ENCODE measurements around the gene CTPS1.

Gene CTPS1

GRCh38 chr1:40979241-40980067 is at the start of gene CTPS1:
Gene CTPS1, plus strand, starts transcription at chr1:40979696. Its CDS starts 3,595 bp downstream, at chr1:40983291.
- H3K4me3 ChIP-seq (ENCODE audit: low read depth, low read length): peak within 1 kb of the TSS; percentile 88
- H2AFZ ChIP-seq (ENCODE audit: low read length, unreplicated experiment): peak within 1 kb of the TSS; percentile 97
- H3K79me2 ChIP-seq (ENCODE audit: control insufficient read depth, insufficient read depth, low read length, unreplicated experiment): peaks cover 47% of the 10 kb centered on the region
- peaks cover 8% of the 10 kb centered on the region for H3K36me3 ChIP-seq (ENCODE audit: insufficient read depth, low read length)
- H3K4me1 ChIP-seq (ENCODE audit: control insufficient read depth, insufficient read depth, low read length, unreplicated experiment): peaks cover 40% of the 10 kb centered on the region
- H3K27me3 ChIP-seq (ENCODE audit: insufficient read depth, low read length): no peaks in the 10 kb centered on the region
- H3K27ac ChIP-seq (ENCODE audit: low read depth, low read length): peak within 1 kb of the TSS; percentile 94

GRCh38 chr1:40930174-40930964 is 49.1 kb upstream of the CTPS1 start:
- no peak overlapping the region for H3K4me3 ChIP-seq (ENCODE audit: low read depth, low read length)

GRCh38 chr1:40931601-40932000 is 47.9 kb upstream of the CTPS1 start:
- no peak overlapping the region for H2AFZ ChIP-seq (ENCODE audit: low read length, unreplicated experiment)
- no peak overlapping the region for H3K27ac ChIP-seq (ENCODE audit: low read depth, low read length)
- H3K79me2 ChIP-seq (ENCODE audit: control insufficient read depth, insufficient read depth, low read length, unreplicated experiment): no peaks in the 10 kb centered on the region
- H3K27me3 ChIP-seq (ENCODE audit: insufficient read depth, low read length): no peaks in the 10 kb centered on the region
- H3K4me1 ChIP-seq (ENCODE audit: control insufficient read depth, insufficient read depth, low read length, unreplicated experiment): peaks cover 3% of the 10 kb centered on the region
- H3K36me3 ChIP-seq (ENCODE audit: insufficient read depth, low read length): no peaks in the 10 kb centered on the region; the same call in 1 of the 2 replicates
- H3K4me3 ChIP-seq (ENCODE audit: low read depth, low read length): no peak overlapping the region

More at GRCh38 chr1:40930174-40930964, 49.1 kb upstream of the CTPS1 start:
- H3K79me2 ChIP-seq (ENCODE audit: control insufficient read depth, insufficient read depth, low read length, unreplicated experiment): no peaks in the 10 kb centered on the region
- H2AFZ ChIP-seq (ENCODE audit: low read length, unreplicated experiment): no peak overlapping the region
- H3K36me3 ChIP-seq (ENCODE audit: insufficient read depth, low read length): no peaks in the 10 kb centered on the region
- no peaks in the 10 kb centered on the region for H3K27me3 ChIP-seq (ENCODE audit: insufficient read depth, low read length)
- no peaks in the 10 kb centered on the region for H3K4me1 ChIP-seq (ENCODE audit: control insufficient read depth, insufficient read depth, low read length, unreplicated experiment)
- no peak overlapping the region for H3K27ac ChIP-seq (ENCODE audit: low read depth, low read length)

GRCh38 chr1:40932006-40932405 is 47.5 kb upstream of the CTPS1 start:
- peaks cover 7% of the 10 kb centered on the region for H3K4me1 ChIP-seq (ENCODE audit: control insufficient read depth, insufficient read depth, low read length, unreplicated experiment)
- H3K4me3 ChIP-seq (ENCODE audit: low read depth, low read length): no peak overlapping the region
- H3K79me2 ChIP-seq (ENCODE audit: control insufficient read depth, insufficient read depth, low read length, unreplicated experiment): no peaks in the 10 kb centered on the region
- no peak overlapping the region for H3K27ac ChIP-seq (ENCODE audit: low read depth, low read length)
- no peaks in the 10 kb centered on the region; the same call in 1 of the 2 replicates for H3K36me3 ChIP-seq (ENCODE audit: insufficient read depth, low read length)
- no peaks in the 10 kb centered on the region for H3K27me3 ChIP-seq (ENCODE audit: insufficient read depth, low read length)
- H2AFZ ChIP-seq (ENCODE audit: low read length, unreplicated experiment): no peak overlapping the region

- H3K4me1 ChIP-seq (ENCODE audit: control insufficient read depth, insufficient read depth, low read length, unreplicated experiment): peaks cover 21% of the 10 kb centered on the region
Observed at GRCh38 chr1:40936931-40937339, 42.6 kb upstream of the CTPS1 start.

GRCh38 chr1:40938393-40938792 is 41.1 kb upstream of the CTPS1 start:
- Histone ChIP-seq H3K27me3 (ENCODE audit: insufficient read depth, low read length) (no peaks in the 10 kb centered on the region), H2AFZ (ENCODE audit: low read length, unreplicated experiment) (no peak overlapping the region), H3K4me1 (ENCODE audit: control insufficient read depth, insufficient read depth, low read length, unreplicated experiment) (peaks cover 21% of the 10 kb centered on the region), H3K27ac (ENCODE audit: low read depth, low read length) (no peak overlapping the region), H3K36me3 (ENCODE audit: insufficient read depth, low read length) (no peaks in the 10 kb centered on the region; the same call in 1 of the 2 replicates), H3K79me2 (ENCODE audit: control insufficient read depth, insufficient read depth, low read length, unreplicated experiment) (no peaks in the 10 kb centered on the region), H3K4me3 (ENCODE audit: low read depth, low read length) (no peak overlapping the region)

More at GRCh38 chr1:40936931-40937339, 42.6 kb upstream of the CTPS1 start:
- Histone ChIP-seq H2AFZ (ENCODE audit: low read length, unreplicated experiment) (peak overlapping the region; percentile 28), H3K4me3 (ENCODE audit: low read depth, low read length) (no peak overlapping the region), H3K36me3 (ENCODE audit: insufficient read depth, low read length) (no peaks in the 10 kb centered on the region; the same call in 1 of the 2 replicates), H3K27ac (ENCODE audit: low read depth, low read length) (peak overlapping the region; percentile 14; the same call in 1 of the 2 replicates), H3K79me2 (ENCODE audit: control insufficient read depth, insufficient read depth, low read length, unreplicated experiment) (no peaks in the 10 kb centered on the region), H3K27me3 (ENCODE audit: insufficient read depth, low read length) (no peaks in the 10 kb centered on the region)

- peaks cover 27% of the 10 kb centered on the region for H3K4me1 ChIP-seq (ENCODE audit: control insufficient read depth, insufficient read depth, low read length, unreplicated experiment)
- H3K4me3 ChIP-seq (ENCODE audit: low read depth, low read length): no peak overlapping the region
- peak overlapping the region; percentile 41 for H2AFZ ChIP-seq (ENCODE audit: low read length, unreplicated experiment)
- H3K27me3 ChIP-seq (ENCODE audit: insufficient read depth, low read length): no peaks in the 10 kb centered on the region
- H3K36me3 ChIP-seq (ENCODE audit: insufficient read depth, low read length): no peaks in the 10 kb centered on the region; the same call in 1 of the 2 replicates
- no peaks in the 10 kb centered on the region for H3K79me2 ChIP-seq (ENCODE audit: control insufficient read depth, insufficient read depth, low read length, unreplicated experiment)
- H3K27ac ChIP-seq (ENCODE audit: low read depth, low read length): peak overlapping the region; percentile 48; the same call in 1 of the 2 replicates
Observed at GRCh38 chr1:40939320-40940059, 40.0 kb upstream of the CTPS1 start.

- H3K4me3 ChIP-seq (ENCODE audit: low read depth, low read length): no peak overlapping the region
- peak overlapping the region; percentile 83 for H3K27ac ChIP-seq (ENCODE audit: low read depth, low read length)
- no peaks in the 10 kb centered on the region for H3K36me3 ChIP-seq (ENCODE audit: insufficient read depth, low read length)
- H3K4me1 ChIP-seq (ENCODE audit: control insufficient read depth, insufficient read depth, low read length, unreplicated experiment): peaks cover 28% of the 10 kb centered on the region
- H3K79me2 ChIP-seq (ENCODE audit: control insufficient read depth, insufficient read depth, low read length, unreplicated experiment): no peaks in the 10 kb centered on the region
- H2AFZ ChIP-seq (ENCODE audit: low read length, unreplicated experiment): no peak overlapping the region
- no peaks in the 10 kb centered on the region for H3K27me3 ChIP-seq (ENCODE audit: insufficient read depth, low read length)
Observed at GRCh38 chr1:40944326-40944725, 35.2 kb upstream of the CTPS1 start.

- no peaks in the 10 kb centered on the region for H3K27me3 ChIP-seq (ENCODE audit: insufficient read depth, low read length)
- peak overlapping the region; percentile 83 for H3K27ac ChIP-seq (ENCODE audit: low read depth, low read length)
- no peaks in the 10 kb centered on the region for H3K79me2 ChIP-seq (ENCODE audit: control insufficient read depth, insufficient read depth, low read length, unreplicated experiment)
- no peak overlapping the region for H2AFZ ChIP-seq (ENCODE audit: low read length, unreplicated experiment)
- no peak overlapping the region for H3K4me3 ChIP-seq (ENCODE audit: low read depth, low read length)
- no peaks in the 10 kb centered on the region for H3K36me3 ChIP-seq (ENCODE audit: insufficient read depth, low read length)
- peaks cover 22% of the 10 kb centered on the region for H3K4me1 ChIP-seq (ENCODE audit: control insufficient read depth, insufficient read depth, low read length, unreplicated experiment)
Observed at GRCh38 chr1:40944841-40945430, 34.6 kb upstream of the CTPS1 start.

GRCh38 chr1:40945491-40945973 is 34.0 kb upstream of the CTPS1 start:
- H3K27ac ChIP-seq (ENCODE audit: low read depth, low read length): peak overlapping the region; percentile 83
- no peak overlapping the region for H2AFZ ChIP-seq (ENCODE audit: low read length, unreplicated experiment)
- no peaks in the 10 kb centered on the region for H3K27me3 ChIP-seq (ENCODE audit: insufficient read depth, low read length)
- H3K36me3 ChIP-seq (ENCODE audit: insufficient read depth, low read length): no peaks in the 10 kb centered on the region
- no peaks in the 10 kb centered on the region for H3K79me2 ChIP-seq (ENCODE audit: control insufficient read depth, insufficient read depth, low read length, unreplicated experiment)
- H3K4me1 ChIP-seq (ENCODE audit: control insufficient read depth, insufficient read depth, low read length, unreplicated experiment): peaks cover 19% of the 10 kb centered on the region
- H3K4me3 ChIP-seq (ENCODE audit: low read depth, low read length): no peak overlapping the region
